ENCODE measurements around the gene CYB561A3.

DNA sequence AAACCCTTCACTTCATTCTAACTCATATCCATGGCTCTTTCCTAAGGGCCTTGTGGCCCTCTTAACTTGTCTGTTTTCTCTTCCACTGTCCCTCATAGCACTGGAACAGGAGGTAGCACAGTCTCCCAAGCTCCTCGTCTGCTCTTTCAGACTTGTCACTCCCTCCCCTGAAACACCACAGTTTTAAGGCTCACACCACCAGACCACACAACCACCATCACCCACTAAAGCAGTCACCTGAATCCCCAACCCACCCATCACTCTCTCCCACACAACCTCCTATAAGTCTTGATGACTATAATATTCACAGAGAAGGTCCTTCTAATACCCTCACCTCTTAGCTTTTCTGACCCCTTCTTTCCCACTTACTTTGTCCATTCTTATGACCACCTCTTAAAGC, 55.5 kb downstream of the CYB561A3 start:
- TF ChIP-seq POLR2A (IDR thresholded peaks at IDR 0.05; ENCODE audit: low read length) (no peak), GATA1 (IDR thresholded peaks at IDR 0.05; ENCODE audit: low read depth, low read length) (no peak)

Measured in erythroblast (primary cell).